T-helper 2 cell treated with Interferon-gamma antibody and Interleukin-4, amounts not matched to agents 100 ng/mL and 5 ng/mL, for 36 hours (primary cell): ENCODE results near the gene CETP. TPM values are rescaled to one million over a fixed set of nuclear protein-coding genes. Genes with fewer than 3 reads are reported as not detected.

Experiments used
- intact Hi-C: fragments of 100-400 bp; cut with micrococcal nuclease; formaldehyde crosslinking; loops from one replicate; pipeline ENCODE4 v1.15.1; 2023
- total RNA-seq: library from RNA; stranded (reverse); gene quantifications from 2 replicates; pipeline ENCODE4 v1.2.3, GENCODE V29; 2022

The CETP gene
- total RNA-seq, 1 donor from 2014 or later = not detected

DNA sequence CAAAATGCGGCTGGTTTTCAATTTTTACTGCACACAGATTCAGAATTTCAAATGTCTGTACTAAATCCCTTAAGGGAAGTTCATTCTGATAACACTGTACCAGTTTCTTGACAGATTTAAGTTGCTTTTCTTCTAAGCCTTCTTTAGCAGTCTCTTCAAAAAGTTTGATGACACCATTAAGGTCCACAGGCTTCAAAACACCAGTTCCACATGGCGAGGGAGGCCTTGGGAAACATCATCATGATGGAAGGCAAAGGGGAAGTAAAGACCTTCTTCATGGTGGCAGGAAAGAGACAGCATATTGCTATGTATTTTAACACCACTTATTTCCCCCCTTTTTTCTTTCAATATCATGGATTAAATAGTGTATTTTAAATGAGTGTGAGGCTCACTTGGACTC is 52.2 kb downstream of the CETP start:
- intact Hi-C loops = loop anchor here (1.0 kb wide), 2 partner anchors 25 to 27 kb away; partner anchors contain the start of gene NLRC5

GRCh38 chr16:57016301-57016700 is 54.6 kb downstream of the CETP start:
- intact Hi-C loops = no loop called here

GRCh38 chr16:57016831-57017230 is 55.1 kb downstream of the CETP start:
- intact Hi-C loops = no loop called here

DNA sequence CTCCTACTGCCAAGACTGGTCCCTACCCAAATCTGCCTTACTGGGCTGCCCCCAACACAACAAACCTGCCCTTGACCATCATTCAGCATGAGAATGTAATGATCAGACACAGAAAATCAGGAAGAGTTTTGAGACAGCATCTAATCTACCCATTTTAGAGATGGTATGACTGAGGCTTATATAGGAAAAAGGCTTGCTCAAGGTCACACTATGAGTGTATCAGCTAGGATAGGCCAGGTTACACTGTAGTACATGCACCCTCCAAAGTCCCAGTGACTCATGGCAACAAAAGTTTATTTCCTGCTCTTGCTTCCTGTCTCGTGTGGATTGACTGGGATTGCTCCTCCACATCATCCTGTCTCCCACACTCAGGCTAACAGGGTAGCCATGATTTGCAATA is 55.5 kb downstream of the CETP start:
- intact Hi-C loops = no loop called here

DNA sequence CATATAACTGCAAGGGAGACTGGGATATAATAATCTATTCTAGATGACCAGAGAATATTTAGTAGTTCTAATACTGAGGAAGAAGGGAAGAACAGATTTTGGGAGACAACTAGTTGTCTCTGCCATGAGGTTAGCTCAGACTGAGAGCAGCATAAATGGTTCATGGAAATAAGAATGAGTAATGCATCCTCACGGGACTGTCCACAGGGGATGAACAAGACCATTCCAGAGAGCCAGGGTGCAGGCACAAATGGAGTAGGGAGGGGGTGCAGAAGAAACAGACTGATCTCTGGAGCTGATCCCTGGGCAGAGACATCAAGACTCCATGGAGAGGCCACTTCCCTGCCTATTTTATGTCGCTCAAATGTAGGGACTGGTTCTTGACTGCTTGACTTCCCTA is 58.0 kb downstream of the CETP start:
- intact Hi-C loops = no loop called here

DNA sequence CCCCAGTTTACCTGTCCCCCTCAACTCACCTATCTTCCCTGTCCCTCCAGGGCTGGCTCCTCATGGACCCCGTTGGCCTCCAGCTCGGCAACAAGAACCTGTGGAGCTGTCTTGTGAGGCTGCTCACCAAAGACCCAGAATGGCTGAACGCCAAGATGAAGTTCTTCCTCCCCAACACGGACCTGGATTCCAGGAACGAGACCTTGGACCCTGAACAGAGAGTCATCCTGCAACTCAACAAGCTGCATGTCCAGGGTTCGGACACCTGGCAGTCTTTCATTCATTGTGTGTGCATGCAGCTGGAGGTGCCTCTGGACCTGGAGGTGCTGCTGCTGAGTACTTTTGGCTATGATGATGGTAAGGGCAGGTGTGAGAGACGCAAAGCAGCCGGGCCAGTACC is 58.9 kb downstream of the CETP start:
- intact Hi-C loops = no loop called here

DNA sequence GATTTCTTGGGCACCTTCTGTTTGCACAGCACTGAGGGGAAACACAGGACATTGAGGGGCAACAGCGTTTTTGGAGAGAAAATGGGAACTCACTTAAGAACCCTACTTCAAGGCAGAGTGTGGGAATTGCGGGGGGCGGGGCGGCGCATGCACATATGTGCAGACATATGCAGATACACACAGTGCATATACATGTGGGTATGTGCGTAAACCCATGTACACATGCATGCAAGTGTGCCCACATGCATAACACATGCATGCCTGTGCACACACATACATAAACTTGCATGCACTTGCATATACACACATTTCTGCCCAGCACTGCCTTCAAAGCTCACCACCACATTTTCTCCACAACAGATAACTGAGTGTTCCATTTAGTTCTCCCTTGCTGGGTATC is 60.0 kb downstream of the CETP start:
- intact Hi-C loops = no loop called here

- intact Hi-C loops = no loop called here
Observed at GRCh38 chr16:57022445-57022844, 60.7 kb downstream of the CETP start.

DNA sequence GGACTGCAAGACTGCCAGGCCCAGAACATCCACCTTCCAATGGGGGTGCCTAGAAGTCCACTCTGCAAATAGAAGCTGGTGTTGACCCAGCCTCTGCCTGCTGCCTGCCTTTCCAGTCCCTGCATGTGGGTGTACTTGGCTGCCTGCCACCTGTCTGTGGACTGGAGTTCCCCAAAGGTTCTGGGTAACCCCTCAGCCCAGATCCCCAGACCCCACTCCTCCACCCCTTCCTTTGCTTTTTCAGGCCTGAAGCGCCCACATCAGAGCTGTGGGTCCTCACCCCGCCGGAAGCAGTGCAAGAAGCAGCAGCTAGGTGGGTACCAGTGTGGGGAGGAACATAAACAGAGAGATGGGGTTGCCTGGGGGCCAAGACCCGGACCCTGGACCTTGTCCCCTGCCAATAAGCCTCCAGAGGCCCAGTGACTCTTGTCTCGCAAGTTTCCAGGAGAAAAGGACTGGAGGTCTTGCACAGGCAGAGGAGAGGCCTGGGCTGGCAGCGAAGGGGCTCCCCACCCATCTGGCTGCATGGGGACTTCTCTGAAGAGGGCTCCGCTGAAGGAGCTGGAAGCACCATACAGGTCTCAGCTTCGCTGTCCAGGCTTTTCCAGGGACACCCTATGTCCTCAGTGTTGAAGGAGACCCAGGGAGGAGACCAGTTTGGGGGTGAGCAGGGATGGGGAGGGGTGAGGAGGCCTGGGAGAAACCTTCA is 61.9 kb downstream of the CETP start:
- intact Hi-C loops = no loop called here

DNA sequence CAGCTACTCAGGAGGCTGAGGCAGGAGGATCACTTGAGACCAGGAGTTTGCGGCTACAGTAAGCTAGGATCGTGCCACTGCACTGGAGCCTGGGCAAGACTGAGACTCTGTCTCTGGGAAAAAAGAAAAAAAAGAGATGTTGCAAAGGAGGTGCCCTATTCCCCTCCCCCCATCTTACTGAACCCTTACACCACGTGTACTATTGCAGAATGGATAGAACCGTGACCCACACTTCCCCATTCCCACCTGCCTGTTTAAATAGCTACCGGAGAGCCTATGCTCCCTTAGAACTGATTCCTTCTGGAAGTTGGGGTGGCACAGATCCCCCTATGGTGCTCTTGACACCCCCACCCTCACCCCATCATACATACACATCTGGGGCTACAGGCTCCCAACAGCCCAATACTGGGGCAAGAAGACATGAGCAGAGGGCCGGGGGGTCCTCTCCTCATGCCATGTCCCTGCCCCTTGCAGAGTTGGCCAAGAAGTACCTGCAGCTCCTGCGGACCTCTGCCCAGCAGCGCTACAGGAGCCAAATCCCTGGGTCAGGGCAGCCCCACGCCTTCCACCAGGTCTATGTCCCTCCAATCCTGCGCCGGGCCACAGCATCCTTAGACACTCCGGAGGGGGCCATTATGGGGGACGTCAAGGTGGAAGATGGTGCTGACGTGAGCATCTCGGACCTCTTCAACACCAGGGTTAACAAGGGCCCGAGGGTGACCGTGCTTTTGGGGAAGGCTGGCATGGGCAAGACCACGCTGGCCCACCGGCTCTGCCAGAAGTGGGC is 63.3 kb downstream of the CETP start:
- intact Hi-C loops = no loop called here

DNA sequence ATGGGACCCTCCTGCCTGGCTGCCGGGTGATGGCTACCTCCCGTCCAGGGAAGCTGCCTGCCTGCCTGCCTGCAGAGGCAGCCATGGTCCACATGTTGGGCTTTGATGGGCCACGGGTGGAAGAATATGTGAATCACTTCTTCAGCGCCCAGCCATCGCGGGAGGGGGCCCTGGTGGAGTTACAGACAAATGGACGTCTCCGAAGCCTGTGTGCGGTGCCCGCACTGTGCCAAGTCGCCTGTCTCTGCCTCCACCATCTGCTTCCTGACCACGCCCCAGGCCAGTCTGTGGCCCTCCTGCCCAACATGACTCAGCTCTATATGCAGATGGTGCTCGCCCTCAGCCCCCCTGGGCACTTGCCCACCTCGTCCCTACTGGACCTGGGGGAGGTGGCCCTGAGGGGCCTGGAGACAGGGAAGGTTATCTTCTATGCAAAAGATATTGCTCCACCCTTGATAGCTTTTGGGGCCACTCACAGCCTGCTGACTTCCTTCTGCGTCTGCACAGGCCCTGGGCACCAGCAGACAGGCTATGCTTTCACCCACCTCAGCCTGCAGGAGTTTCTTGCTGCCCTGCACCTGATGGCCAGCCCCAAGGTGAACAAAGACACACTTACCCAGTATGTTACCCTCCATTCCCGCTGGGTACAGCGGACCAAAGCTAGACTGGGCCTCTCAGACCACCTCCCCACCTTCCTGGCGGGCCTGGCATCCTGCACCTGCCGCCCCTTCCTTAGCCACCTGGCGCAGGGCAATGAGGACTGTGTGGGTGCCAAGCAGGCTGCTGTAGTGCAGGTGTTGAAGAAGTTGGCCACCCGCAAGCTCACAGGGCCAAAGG is 64.4 kb downstream of the CETP start:
- intact Hi-C loops = no loop called here

- intact Hi-C loops = no loop called here
Observed at GRCh38 chr16:57026778-57027062, 65.0 kb downstream of the CETP start.

- intact Hi-C loops = no loop called here
Observed at GRCh38 chr16:57027067-57027466, 65.3 kb downstream of the CETP start.

GRCh38 chr16:57028086-57028485 is 66.3 kb downstream of the CETP start:
- intact Hi-C loops = no loop called here

- intact Hi-C loops = no loop called here
Observed at GRCh38 chr16:57029161-57030160, 67.7 kb downstream of the CETP start.

GRCh38 chr16:57030346-57030902 is 68.7 kb downstream of the CETP start:
- intact Hi-C loops = no loop called here

DNA sequence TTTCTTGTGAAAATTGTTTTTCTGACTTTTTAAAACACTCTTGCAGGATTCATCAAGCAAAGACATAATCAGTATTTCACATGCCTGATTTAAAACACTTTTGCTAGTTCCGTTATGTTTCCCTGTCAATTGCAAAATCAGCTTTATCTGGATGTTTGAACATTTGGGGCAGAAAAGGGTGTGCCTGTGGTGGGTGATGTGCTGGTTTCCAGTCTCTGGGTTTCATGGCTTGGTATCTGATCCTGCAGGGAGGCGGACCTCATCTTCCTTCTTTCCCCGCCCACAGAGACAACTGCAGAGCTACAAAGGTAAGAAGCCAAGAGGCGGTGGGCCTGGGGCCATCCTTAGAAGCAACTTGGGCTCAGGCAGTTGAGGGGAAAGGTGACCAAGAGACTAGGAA is 69.4 kb downstream of the CETP start:
- intact Hi-C loops = no loop called here

DNA sequence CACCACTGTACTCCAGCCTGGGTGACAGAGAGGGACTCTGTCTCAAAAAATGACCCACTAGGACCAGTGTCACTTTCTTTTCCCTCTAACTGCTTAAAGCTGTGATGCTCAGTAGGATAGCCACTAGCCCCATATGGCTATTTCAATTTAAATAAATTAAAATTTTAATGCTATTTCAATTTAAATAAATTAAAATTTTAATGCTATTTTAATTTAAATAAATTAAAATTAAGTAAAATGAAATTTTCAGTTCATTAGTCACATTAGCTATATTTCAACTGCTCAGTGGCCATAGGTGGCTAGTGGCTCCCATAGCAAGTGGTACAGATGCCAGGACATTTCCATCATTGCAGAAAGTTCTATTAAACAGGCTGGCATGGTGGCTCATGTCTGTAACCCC is 70.6 kb downstream of the CETP start:
- intact Hi-C loops = no loop called here

- intact Hi-C loops = no loop called here
Observed at GRCh38 chr16:57032931-57033330, 71.2 kb downstream of the CETP start.
